Heart left ventricle (tissue), 13 donors: ENCODE results near the gene ACP4.

Source experiments
- CTCF ChIP-seq, 12 donors: fragments of 200-600 bp; sonication (generic) in 4 of 12; IDR thresholded peaks; one replicate each; pipeline versions ENCODE4 v1.5.0 to v1.8.0; 2018 to 2022; ENCODE audit warnings: antibody characterized with exemption in 12 of 12, mild to moderate bottlenecking in 5 of 12
- POLR2A ChIP-seq, 2 donors: fragments of 450-650 bp; IDR thresholded peaks; one replicate each; pipeline ENCODE4 v1.6.1; 2017; ENCODE audit warnings: antibody characterized with exemption in 2 of 2, mild to moderate bottlenecking in 2 of 2, moderate library complexity in 2 of 2
- donor health status: ischemic (EF 13 %, LVEDD 7.1; RV severe dilation, severe dysfunction).
- donor health status: DM: no; HTN: yes; CAD: no.
- donor health status: DM: no; HTN: no; CAD: no.
- donor health status: ischemic (EF 25% LVEDD 6.9; RV normal size, moderate dysfunction).
- donor health status: ischemic (EF 25% LVEDD 5.7; RV mildly dilated, moderate dysfunction).
- donor health status: ischemic (EF 35%, LVEDD 5.7; RV mildly dilated, moderate dysfunction).
- donor health status: nonischemic (EF 11% LVEDD 7.7; RV severe dilation, severe dysfunction).
- donor health status: DM: yes; HTN: yes; CAD: no.
- donor health status: PGD.
- donor health status: ischemic (EF 29% LVEDD 5.4; RV normal size, mild dysfunction).
- donor health status: nonischemic (EF 23%, LVEDD 6.1; RV moderate dilation, normal function).

- no peak for TF ChIP-seq CTCF (IDR thresholded peaks at IDR 0.05)
- TF ChIP-seq POLR2A (IDR thresholded peaks at IDR 0.05): no peak
These were observed 28.8 kb downstream of the ACP4 start for GRCh38 chr19:50818859-50819472.
